Stomach (tissue), 9 donors: ENCODE measurements around the gene DUSP7. TPM values are rescaled to one million over a fixed set of nuclear protein-coding genes. Genes with fewer than 3 reads are reported as not detected.

Source experiments
- DNase-seq, 2 donors: peaks; one replicate each; pipeline versions ENCODE4 v3.0.0 to v3.0.0-alpha.2; 2013 to 2019
- H3K27ac ChIP-seq, 5 donors: fragments of 200-600 bp in 4 of 5; sonication (generic) in 4 of 5; one replicate each; pipeline ENCODE4 v1.5.1; 2013 to 2019; ENCODE audit warnings: mild to moderate bottlenecking in 1 of 5, moderate library complexity in 1 of 5
- H3K27me3 ChIP-seq, 3 donors: fragments of 200-600 bp; sonication (generic); one replicate each; pipeline ENCODE4 v1.5.1; 2017 to 2019; ENCODE audit warnings: mixed run types in 1 of 3
- H3K36me3 ChIP-seq, 4 donors: fragments of 200-600 bp; sonication (generic); 1 replicate in 3 of 4; 2 replicates in 1 of 4; pipeline ENCODE4 v1.5.1; 2016 to 2019
- H3K4me1 ChIP-seq, 4 donors: fragments of 200-600 bp; sonication (generic); one replicate each; pipeline ENCODE4 v1.5.1; 2016 to 2019
- H3K4me3 ChIP-seq, 4 donors: fragments of 200-600 bp; sonication (generic) in 3 of 4; one replicate each; pipeline ENCODE4 v1.5.1; 2016 to 2019; ENCODE audit warnings: mild to moderate bottlenecking in 1 of 4
- H3K9me3 ChIP-seq, 4 donors: fragments of 200-600 bp; sonication (generic); one replicate each; pipeline ENCODE4 v1.5.1; 2016 to 2019
- EP300 ChIP-seq: sonication (generic); formaldehyde crosslinking; IDR thresholded peaks from one replicate; pipeline ENCODE4 v1.6.1; 2017; ENCODE audit warnings: antibody characterized with exemption
- POLR2A ChIP-seq, 4 donors: fragments of 450-650 bp; IDR thresholded peaks; one replicate each; pipeline ENCODE4 v1.6.1; 2016; ENCODE audit warnings: antibody characterized with exemption in 4 of 4, control low read depth in 2 of 4, mild to moderate bottlenecking in 1 of 4, moderate library complexity in 1 of 4
- POLR2AphosphoS5 ChIP-seq, 3 donors: sonication (generic); formaldehyde crosslinking; IDR thresholded peaks; one replicate each; pipeline ENCODE4 v1.6.1; 2016; ENCODE audit warnings: antibody characterized with exemption in 3 of 3
- WGBS, 5 donors: extraction: QIAGEN DNeasy Blood & Tissue Kit in 3 of 5; methylation state at CpG; one replicate each; pipeline versions ENCODE4 v1.1.5 to v1.1.7; 2013 to 2018; 5-methylcytosine and 5-hydroxymethylcytosine counted together
- intact Hi-C: fragments of 100-400 bp; cut with DNase I; formaldehyde crosslinking; loops from one replicate; pipeline ENCODE4 v1.15.1; 2023; ENCODE audit warnings: low total_unique reads
- polyA plus RNA-seq, 3 donors: library from polyadenylated mRNA; stranded (reverse); fragments of 200-250 nt; gene quantifications; one replicate each; pipeline ENCODE4 v1.2.3, GENCODE V29; 2013
- total RNA-seq, 5 donors: library from RNA; depleted of rRNA; stranded (reverse); fragments of >200 nt; gene quantifications; one replicate each; pipeline versions ENCODE4 v1.1.0 to v1.2.3, GENCODE V29; 2014 to 2016
- TF ChIP-seq, protein P1 (sequence below), 7 experiments: fragments of 450-650 bp in 4 of 7; fragments of 200-600 bp in 3 of 7; sonication (generic) in 3 of 7; IDR thresholded peaks; one replicate each; pipeline ENCODE4 v1.5.1; 2016 to 2019; ENCODE audit warnings: antibody characterized with exemption in 7 of 7, control low read depth in 2 of 7, mild to moderate bottlenecking in 1 of 7
- donor health status: healthy with polysubstance abuse.
- donor health status: Bipolar disorder and iron deficiency.
- donor health status: healthy.

DUSP7 gene
- total and polyA plus RNA-seq, 8 donors = 0.58 to 23.7 (median 5.0) TPM

DNA sequence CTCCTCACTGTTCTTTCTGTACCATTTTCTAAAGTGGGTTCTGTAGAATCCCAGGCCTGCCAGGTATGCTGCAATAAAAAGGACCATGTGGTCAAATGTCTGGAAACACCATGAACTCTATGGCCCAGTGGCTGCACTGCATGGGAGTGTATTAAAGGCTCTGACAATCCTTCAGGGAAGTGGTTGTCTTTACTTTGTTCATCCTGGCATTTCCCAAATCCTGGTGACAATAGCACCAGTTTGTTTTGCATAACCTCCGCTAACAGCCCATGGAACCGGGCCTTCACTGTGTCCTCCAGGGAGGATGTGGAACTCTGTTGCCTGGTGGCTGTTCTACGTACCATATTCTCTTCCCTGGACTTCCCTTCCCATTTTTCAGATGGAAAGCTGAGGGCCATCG is 11.2 kb upstream of the DUSP7 start:
- no peak for DNase-seq
- Histone ChIP-seq H3K27me3 (no peaks in the 10 kb centered on the region), H3K27ac (no peak overlapping the region), H3K4me3 (no peak overlapping the region), H3K9me3 (no peaks in the 10 kb centered on the region), H3K36me3 (no peaks in the 10 kb centered on the region), H3K4me1 (peaks cover 0 to 27% (median 9%) of the 10 kb centered on the region in 4 donors)
- TF ChIP-seq, protein P1, sequence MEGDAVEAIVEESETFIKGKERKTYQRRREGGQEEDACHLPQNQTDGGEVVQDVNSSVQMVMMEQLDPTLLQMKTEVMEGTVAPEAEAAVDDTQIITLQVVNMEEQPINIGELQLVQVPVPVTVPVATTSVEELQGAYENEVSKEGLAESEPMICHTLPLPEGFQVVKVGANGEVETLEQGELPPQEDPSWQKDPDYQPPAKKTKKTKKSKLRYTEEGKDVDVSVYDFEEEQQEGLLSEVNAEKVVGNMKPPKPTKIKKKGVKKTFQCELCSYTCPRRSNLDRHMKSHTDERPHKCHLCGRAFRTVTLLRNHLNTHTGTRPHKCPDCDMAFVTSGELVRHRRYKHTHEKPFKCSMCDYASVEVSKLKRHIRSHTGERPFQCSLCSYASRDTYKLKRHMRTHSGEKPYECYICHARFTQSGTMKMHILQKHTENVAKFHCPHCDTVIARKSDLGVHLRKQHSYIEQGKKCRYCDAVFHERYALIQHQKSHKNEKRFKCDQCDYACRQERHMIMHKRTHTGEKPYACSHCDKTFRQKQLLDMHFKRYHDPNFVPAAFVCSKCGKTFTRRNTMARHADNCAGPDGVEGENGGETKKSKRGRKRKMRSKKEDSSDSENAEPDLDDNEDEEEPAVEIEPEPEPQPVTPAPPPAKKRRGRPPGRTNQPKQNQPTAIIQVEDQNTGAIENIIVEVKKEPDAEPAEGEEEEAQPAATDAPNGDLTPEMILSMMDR (IDR thresholded peaks at IDR 0.05) = no peak
- TF ChIP-seq POLR2AphosphoS5 (IDR thresholded peaks at IDR 0.05) = no peak
- no peak for TF ChIP-seq POLR2A (IDR thresholded peaks at IDR 0.05)
- TF ChIP-seq EP300 = no peak
- intact Hi-C loops = no loop called here
- WGBS, 5 donors = 84 to 92% (median 90%) methylated on average over 4 of the region's 4 CpGs

DNA sequence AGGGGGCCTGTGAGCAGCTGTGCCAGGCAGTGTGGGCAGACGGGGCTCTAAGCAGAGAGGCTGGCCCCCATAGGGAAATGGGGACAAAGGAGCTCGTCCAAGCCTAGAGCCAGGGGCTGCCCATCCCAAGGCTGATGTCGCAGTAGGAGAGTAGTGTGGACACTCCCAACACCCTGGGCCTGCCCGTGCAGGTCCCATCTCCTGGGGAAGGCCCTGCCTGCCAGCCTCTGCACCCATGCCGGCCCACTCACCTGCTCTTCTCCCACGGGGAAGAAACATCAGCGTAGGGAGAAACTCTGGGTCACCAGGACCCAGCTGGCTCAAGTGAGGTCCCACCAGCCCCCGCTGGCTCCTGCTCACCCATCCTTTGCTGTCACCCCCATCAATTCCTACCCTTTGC is 10.7 kb upstream of the DUSP7 start:
- no peak overlapping the region for H3K4me3 ChIP-seq
- no peak overlapping the region for H3K27ac ChIP-seq
- peaks cover 0 to 32% (median 9%) of the 10 kb centered on the region in 4 donors for H3K4me1 ChIP-seq
- no peaks in the 10 kb centered on the region for H3K27me3 ChIP-seq
- no peak for DNase-seq
- TF ChIP-seq POLR2A (IDR thresholded peaks at IDR 0.05) = no peak
- TF ChIP-seq POLR2AphosphoS5 (IDR thresholded peaks at IDR 0.05) = no peak
- TF ChIP-seq, protein P1 (IDR thresholded peaks at IDR 0.05) = no peak
- TF ChIP-seq EP300 = no peak
- no peaks in the 10 kb centered on the region for H3K9me3 ChIP-seq
- WGBS, 5 donors = 83 to 99% (median 91%) methylated on average over 8 of the region's 8 CpGs
- no peaks in the 10 kb centered on the region for H3K36me3 ChIP-seq
- intact Hi-C loops = no loop called here

DNA sequence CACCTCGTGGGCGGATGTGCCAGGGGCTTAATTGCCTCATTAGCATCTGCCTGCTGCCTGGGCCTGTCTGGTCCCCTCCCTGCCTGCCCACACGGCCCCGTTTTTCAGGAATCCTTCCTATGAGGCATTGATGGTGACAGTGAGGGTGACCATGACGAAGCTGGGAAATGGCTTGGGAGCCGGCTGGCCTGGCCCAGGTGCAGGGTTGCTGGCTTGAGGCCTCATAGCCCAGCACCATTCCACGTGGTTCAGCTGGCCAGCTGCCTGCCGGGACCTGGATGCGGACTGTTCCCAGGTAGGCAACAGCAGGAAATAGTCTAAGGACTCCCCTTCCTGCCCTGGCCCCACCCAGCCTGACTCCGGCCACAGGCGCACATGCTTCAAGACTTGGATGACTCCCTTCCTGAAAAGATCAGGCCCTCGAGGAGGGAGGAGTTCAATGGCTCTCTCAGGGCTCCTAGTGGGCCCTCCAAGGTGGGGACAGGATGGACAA is 8.9 kb upstream of the DUSP7 start:
- Histone ChIP-seq H3K9me3 (no peaks in the 10 kb centered on the region), H3K4me3 (no peak overlapping the region), H3K27me3 (no peaks in the 10 kb centered on the region), H3K4me1 (peaks cover 0 to 25% (median 5%) of the 10 kb centered on the region in 4 donors), H3K36me3 (no peaks in the 10 kb centered on the region), H3K27ac (no peak overlapping the region)
- TF ChIP-seq EP300 (no peak), POLR2AphosphoS5 (IDR thresholded peaks at IDR 0.05) (peak in 1 of 3 donors; percentile 22), POLR2A (IDR thresholded peaks at IDR 0.05) (no peak)
- TF ChIP-seq, protein P1 (IDR thresholded peaks at IDR 0.05) = no peak
- intact Hi-C loops = no loop called here
- WGBS, 5 donors = 43 to 58% (median 51%) methylated on average over 11 to 12 of the region's 12 CpGs
- peak in 1 of 2 donors; percentile 65 for DNase-seq

DNA sequence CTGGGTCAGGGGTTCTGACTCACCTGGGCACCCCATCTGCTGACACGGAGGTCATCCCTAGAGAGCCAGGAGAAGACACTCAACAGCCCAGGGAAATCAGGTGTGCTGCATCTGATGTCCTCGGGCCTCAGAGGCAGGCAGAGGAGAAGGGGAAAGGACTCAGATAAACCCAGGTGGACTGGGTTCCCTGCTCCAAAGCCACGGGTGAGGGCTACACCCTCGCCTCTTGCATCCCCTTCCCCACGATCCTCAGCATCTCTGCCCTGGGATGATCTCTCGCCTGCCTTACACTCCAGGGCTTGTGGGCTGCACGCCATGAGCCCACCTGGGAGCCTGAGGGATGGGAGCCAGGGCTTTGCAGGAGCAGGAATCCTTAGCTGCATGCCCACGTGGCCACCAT is 8.2 kb upstream of the DUSP7 start:
- no peaks in the 10 kb centered on the region for H3K9me3 ChIP-seq
- H3K4me3 ChIP-seq = no peak overlapping the region
- DNase-seq = no peak
- intact Hi-C loops = no loop called here
- TF ChIP-seq POLR2A (IDR thresholded peaks at IDR 0.05) (no peak), POLR2AphosphoS5 (IDR thresholded peaks at IDR 0.05) (no peak), EP300 (no peak)
- TF ChIP-seq, protein P1 (IDR thresholded peaks at IDR 0.05) = no peak
- H3K27me3 ChIP-seq = no peaks in the 10 kb centered on the region
- no peaks in the 10 kb centered on the region for H3K36me3 ChIP-seq
- 87 to 93% (median 91%) methylated on average over 8 of the region's 8 CpGs for WGBS, 5 donors
- H3K4me1 ChIP-seq = peaks cover 0 to 21% (median 4%) of the 10 kb centered on the region in 4 donors
- no peak overlapping the region for H3K27ac ChIP-seq
